A673 (cell line): ENCODE results near the gene HIBADH. TPM values are rescaled to one million over a fixed set of nuclear protein-coding genes. Genes with fewer than 3 reads are reported as not detected.

Source experiments
- BruUV-seq: library from RNA; stranded (reverse); fragments of 400-500 nt; replicated peaks from 2 replicates; lab custom pipeline; 2021; lab: Mats Ljungman, UMichigan
- CTCF ChIA-PET: fragments of 300-600 bp; sonication (Branson Sonifier 250); formaldehyde crosslinking; loops from one replicate; lab custom pipeline; 2022; ENCODE audit warnings: antibody characterized with exemption; lab: Charles Lee
- POLR2A ChIA-PET: fragments of 300-600 bp; sonication (Branson Sonifier 250); formaldehyde crosslinking; loops from one replicate; lab custom pipeline; 2022; ENCODE audit warnings: antibody characterized with exemption; ENCODE audit not compliant: low non-redundant PET; lab: Charles Lee
- DNase-seq: peaks from one replicate; pipeline ENCODE4 v3.0.0-alpha.2; 2015; ENCODE audit warnings: low spot score
- H3K27ac ChIP-seq: fragments of 200-600 bp; sonication (generic); 2 replicates; pipeline ENCODE4 v1.5.1; 2016; ENCODE audit warnings: mixed run types, low read depth, mild to moderate bottlenecking, mixed read lengths, antibody characterized with exemption, low read length; ENCODE audit not compliant: poor library complexity, severe bottlenecking
- H3K27me3 ChIP-seq: fragments of 200-600 bp; sonication (generic); replicated peaks from 2 replicates; pipeline ENCODE4 v1.6.1; 2017; ENCODE audit warnings: mixed run types, low read depth, mild to moderate bottlenecking, mixed read lengths, antibody characterized with exemption, low read length; ENCODE audit not compliant: insufficient read depth, poor library complexity
- H3K36me3 ChIP-seq: fragments of 200-600 bp; sonication (generic); 2 replicates; pipeline ENCODE4 v1.6.1; 2016; ENCODE audit warnings: mixed run types, mild to moderate bottlenecking, mixed read lengths, antibody characterized with exemption, low read length; ENCODE audit not compliant: insufficient read depth, poor library complexity, severe bottlenecking
- H3K4me1 ChIP-seq: fragments of 200-600 bp; sonication (generic); 2 replicates; pipeline ENCODE4 v1.6.1; 2017; ENCODE audit warnings: mixed run types, mild to moderate bottlenecking, mixed read lengths, antibody characterized with exemption, low read length; ENCODE audit not compliant: insufficient read depth, poor library complexity, severe bottlenecking
- H3K4me3 ChIP-seq: fragments of 200-600 bp; sonication (generic); 2 replicates; pipeline ENCODE4 v1.5.1; 2016; ENCODE audit warnings: low read depth, mixed run types, mild to moderate bottlenecking, mixed read lengths, low read length; ENCODE audit not compliant: poor library complexity, severe bottlenecking
- H3K9me3 ChIP-seq: fragments of 200-600 bp; sonication (generic); 2 replicates; pipeline ENCODE4 v1.6.1; 2016; ENCODE audit warnings: mixed run types, low read depth, mild to moderate bottlenecking, mixed read lengths, antibody characterized with exemption, low read length; ENCODE audit not compliant: poor library complexity, severe bottlenecking
- EZH2 ChIP-seq: fragments of 200-600 bp; sonication (generic); IDR thresholded peaks from 2 replicates; pipeline ENCODE4 v1.6.1; 2017; ENCODE audit warnings: borderline replicate concordance, low read depth, mild to moderate bottlenecking, mixed read lengths, antibody characterized with exemption, low read length; ENCODE audit not compliant: poor library complexity, severe bottlenecking
- intact Hi-C: fragments of 100-400 bp; cut with micrococcal nuclease; formaldehyde crosslinking; loops from one replicate; pipeline ENCODE4 v1.10.0; 2022; ENCODE audit not compliant: unreplicated experiment
- total RNA-seq: library from RNA; stranded (reverse); gene quantifications from 2 replicates; pipeline ENCODE4 v1.2.3, GENCODE V29; 2021
- TF ChIP-seq, protein P1 (sequence below): fragments of 300-800, 200-600 bp; sonication (generic); conservative IDR thresholded peaks from 2 replicates; pipeline ENCODE4 v1.5.1; 2017; ENCODE audit warnings: low read depth, mild to moderate bottlenecking, antibody characterized with exemption, low read length, moderate library complexity, mixed read lengths

The HIBADH gene
- total RNA-seq, 1 experiment from 2014 or later: 10.2 TPM

DNA sequence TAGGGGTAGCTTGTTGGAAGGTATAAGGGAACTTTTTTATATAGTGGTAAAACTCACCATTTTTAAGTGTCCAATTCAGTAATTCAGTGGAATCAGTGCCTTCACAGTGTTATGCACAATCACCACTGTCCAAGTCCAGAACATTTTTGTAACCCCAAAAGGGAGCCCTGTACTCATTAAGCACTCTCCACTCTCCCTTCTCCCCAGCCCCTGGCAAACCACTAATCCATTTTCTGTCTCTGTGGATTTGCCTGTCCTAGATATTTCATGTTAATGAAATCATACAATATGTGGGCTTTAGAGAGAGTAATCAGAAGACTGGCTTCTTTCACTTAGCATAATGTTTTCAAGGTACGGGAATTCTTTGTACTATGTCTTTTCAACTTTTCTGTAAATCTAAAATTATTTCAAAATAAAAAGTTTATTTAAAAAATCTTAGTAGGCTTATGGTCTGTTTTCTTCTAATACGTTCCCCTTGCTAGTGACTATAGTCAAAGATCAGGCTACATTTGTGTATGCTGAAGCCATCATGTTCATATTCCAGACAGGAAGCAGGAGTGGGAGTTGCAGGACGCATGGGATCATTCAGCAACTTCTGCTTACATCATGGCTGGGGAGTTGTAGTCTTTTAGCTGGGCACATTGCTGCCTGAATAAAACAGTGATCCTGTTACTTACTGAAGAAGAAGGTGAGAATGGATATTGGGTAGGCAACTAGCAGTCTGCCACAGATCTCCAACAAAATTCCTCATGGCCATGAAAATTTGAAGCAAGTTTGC lies 41.9 kb upstream of the HIBADH start:
- TF ChIP-seq EZH2: no peak
- DNase-seq: no peak
- H3K4me1 ChIP-seq: no peaks in the 10 kb centered on the region
- H3K27me3 ChIP-seq: no peaks in the 10 kb centered on the region
- POLR2A ChIA-PET: no interaction called here
- intact Hi-C loops: no loop called here
- no peaks in the 10 kb centered on the region for H3K36me3 ChIP-seq
- H3K27ac ChIP-seq: no peak overlapping the region
- no peaks in the 10 kb centered on the region for H3K9me3 ChIP-seq
- H3K4me3 ChIP-seq: no peak overlapping the region
- CTCF ChIA-PET: no interaction called here
- no TSS peak for BruUV-seq

DNA sequence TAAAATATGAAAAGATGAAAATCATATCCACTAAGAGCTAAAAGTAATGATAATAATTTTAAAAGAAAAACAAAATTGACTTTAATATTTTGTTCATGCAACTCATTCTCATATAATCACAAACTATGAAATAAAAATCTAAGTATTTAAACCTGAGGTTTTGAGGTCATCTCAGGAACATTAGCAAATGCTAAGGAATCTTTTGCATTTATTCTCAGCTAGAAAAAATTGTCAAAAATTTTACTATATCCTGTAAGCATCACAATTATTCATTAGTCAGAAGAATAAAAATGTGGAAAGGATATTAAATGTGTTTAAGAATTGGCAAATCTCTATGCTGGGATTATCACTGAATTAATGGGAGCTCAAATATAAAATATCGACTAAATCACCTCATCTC lies 40.5 kb upstream of the HIBADH start:
- no peaks in the 10 kb centered on the region for H3K4me1 ChIP-seq
- DNase-seq: no peak
- ChIA-PET POLR2A (no interaction called here), CTCF (no interaction called here)
- intact Hi-C loops: no loop called here
- H3K27me3 ChIP-seq: no peaks in the 10 kb centered on the region
- H3K27ac ChIP-seq: no peak overlapping the region
- no peaks in the 10 kb centered on the region for H3K36me3 ChIP-seq
- H3K4me3 ChIP-seq: no peak overlapping the region
- no TSS peak for BruUV-seq
- TF ChIP-seq, protein P1, sequence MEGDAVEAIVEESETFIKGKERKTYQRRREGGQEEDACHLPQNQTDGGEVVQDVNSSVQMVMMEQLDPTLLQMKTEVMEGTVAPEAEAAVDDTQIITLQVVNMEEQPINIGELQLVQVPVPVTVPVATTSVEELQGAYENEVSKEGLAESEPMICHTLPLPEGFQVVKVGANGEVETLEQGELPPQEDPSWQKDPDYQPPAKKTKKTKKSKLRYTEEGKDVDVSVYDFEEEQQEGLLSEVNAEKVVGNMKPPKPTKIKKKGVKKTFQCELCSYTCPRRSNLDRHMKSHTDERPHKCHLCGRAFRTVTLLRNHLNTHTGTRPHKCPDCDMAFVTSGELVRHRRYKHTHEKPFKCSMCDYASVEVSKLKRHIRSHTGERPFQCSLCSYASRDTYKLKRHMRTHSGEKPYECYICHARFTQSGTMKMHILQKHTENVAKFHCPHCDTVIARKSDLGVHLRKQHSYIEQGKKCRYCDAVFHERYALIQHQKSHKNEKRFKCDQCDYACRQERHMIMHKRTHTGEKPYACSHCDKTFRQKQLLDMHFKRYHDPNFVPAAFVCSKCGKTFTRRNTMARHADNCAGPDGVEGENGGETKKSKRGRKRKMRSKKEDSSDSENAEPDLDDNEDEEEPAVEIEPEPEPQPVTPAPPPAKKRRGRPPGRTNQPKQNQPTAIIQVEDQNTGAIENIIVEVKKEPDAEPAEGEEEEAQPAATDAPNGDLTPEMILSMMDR: no peak
- TF ChIP-seq EZH2: no peak
- H3K9me3 ChIP-seq: no peaks in the 10 kb centered on the region

DNA sequence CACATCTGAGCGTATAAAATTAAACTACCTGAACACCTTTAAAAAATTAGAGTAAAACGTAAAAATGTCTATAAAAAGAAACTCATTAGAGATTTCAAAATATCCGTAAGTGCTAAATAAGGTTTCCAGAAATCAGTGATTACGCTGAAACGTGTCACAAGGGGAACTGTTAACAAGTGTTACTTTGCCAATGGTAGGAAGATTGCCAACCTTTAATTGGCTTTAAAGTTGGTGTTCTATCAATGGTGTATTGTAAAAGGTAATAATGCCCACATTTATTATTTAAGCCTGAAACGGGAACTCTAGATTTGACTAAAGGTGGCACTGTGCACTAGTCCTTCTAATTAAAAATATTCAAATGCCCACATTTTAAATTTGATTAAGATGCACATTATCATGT lies 37.8 kb upstream of the HIBADH start:
- no peak for DNase-seq
- Histone ChIP-seq H3K36me3 (no peaks in the 10 kb centered on the region), H3K9me3 (no peaks in the 10 kb centered on the region), H3K4me3 (no peak overlapping the region), H3K27me3 (no peaks in the 10 kb centered on the region), H3K27ac (no peak overlapping the region), H3K4me1 (no peaks in the 10 kb centered on the region)
- no peak for TF ChIP-seq EZH2
- TF ChIP-seq, protein P1: no peak
- CTCF ChIA-PET: no interaction called here
- intact Hi-C loops: no loop called here
- no TSS peak for BruUV-seq
- POLR2A ChIA-PET: no interaction called here

DNA sequence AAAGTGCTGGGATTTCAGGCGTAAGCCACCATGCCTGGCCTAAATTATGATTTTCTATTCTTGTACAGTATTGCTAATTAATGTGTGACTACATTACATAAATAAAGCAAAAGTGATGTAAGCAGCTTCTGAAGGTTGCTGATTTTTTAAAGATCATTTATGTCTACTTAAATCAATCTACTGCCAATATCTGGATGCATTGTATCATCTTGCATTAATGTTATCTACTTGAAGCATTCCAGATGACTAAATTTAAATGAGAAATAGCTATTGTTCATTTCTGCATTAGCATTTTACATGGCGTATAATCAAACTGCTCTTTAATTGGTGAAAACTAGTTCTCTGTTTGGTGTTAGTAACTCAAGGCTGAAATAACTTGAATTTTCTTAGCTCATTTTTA lies 37.1 kb upstream of the HIBADH start:
- ChIA-PET POLR2A (no interaction called here), CTCF (no interaction called here)
- H3K4me3 ChIP-seq: no peak overlapping the region
- no peaks in the 10 kb centered on the region for H3K9me3 ChIP-seq
- no TSS peak for BruUV-seq
- no peaks in the 10 kb centered on the region for H3K27me3 ChIP-seq
- H3K36me3 ChIP-seq: no peaks in the 10 kb centered on the region
- intact Hi-C loops: no loop called here
- H3K27ac ChIP-seq: no peak overlapping the region
- TF ChIP-seq, protein P1: no peak
- no peak for TF ChIP-seq EZH2
- H3K4me1 ChIP-seq: no peaks in the 10 kb centered on the region
- no peak for DNase-seq
